DOHH2 (cell line): ENCODE data around the gene RANBP1.

ENCODE experiments used
- H3F3A ChIP-seq: fragments of 200-600 bp; sonication (generic), shearing (Covaris generic); 2 replicates; pipeline ENCODE4 v1.6.0; 2016; ENCODE audit warnings: antibody characterized with exemption, mild to moderate bottlenecking; ENCODE audit not compliant: control insufficient read depth, insufficient read depth
- H3K27ac ChIP-seq: fragments of 200-600 bp; sonication (generic); 2 replicates; pipeline ENCODE4 v1.5.1; 2014; ENCODE audit warnings: low read depth, mild to moderate bottlenecking, low read length, moderate library complexity
- H3K27me3 ChIP-seq: fragments of 200-600 bp; sonication (generic); 2 replicates; pipeline ENCODE4 v1.6.1; 2014; ENCODE audit warnings: mild to moderate bottlenecking, low read length, mixed read lengths; ENCODE audit not compliant: control insufficient read depth
- H3K36me3 ChIP-seq: fragments of 200-600 bp; sonication (generic); 2 replicates; pipeline ENCODE4 v1.6.1; 2014; ENCODE audit warnings: mild to moderate bottlenecking, low read length, moderate library complexity, mixed read lengths; ENCODE audit not compliant: control insufficient read depth
- H3K4me1 ChIP-seq: fragments of 200-600 bp; sonication (generic); 2 replicates; pipeline ENCODE4 v1.6.1; 2014; ENCODE audit warnings: mild to moderate bottlenecking, low read length, mixed read lengths; ENCODE audit not compliant: control insufficient read depth
- H3K4me2 ChIP-seq: fragments of 200-600 bp; sonication (generic); 2 replicates; pipeline ENCODE4 v1.6.0; 2014; ENCODE audit warnings: mild to moderate bottlenecking, low read length, moderate library complexity
- H3K4me3 ChIP-seq: fragments of 200-600 bp; sonication (generic); 2 replicates; pipeline ENCODE4 v1.5.1; 2014; ENCODE audit warnings: mild to moderate bottlenecking, low read length, mixed read lengths
- H3K79me2 ChIP-seq: fragments of 200-600 bp; sonication (generic); 2 replicates; pipeline ENCODE4 v1.6.1; 2014; ENCODE audit warnings: mild to moderate bottlenecking, low read length, mixed read lengths; ENCODE audit not compliant: control insufficient read depth
- H3K9me2 ChIP-seq: fragments of 200-600 bp; sonication (generic); replicated peaks from 2 replicates; pipeline ENCODE4 v1.6.1; 2014; ENCODE audit warnings: mild to moderate bottlenecking, low read length, mixed read lengths; ENCODE audit not compliant: control insufficient read depth
- H3K9me3 ChIP-seq: fragments of 200-600 bp; sonication (generic); 2 replicates; pipeline ENCODE4 v1.6.1; 2014; ENCODE audit warnings: antibody characterized with exemption, low read length, mixed read lengths; ENCODE audit not compliant: control insufficient read depth, insufficient read depth
- H4K20me1 ChIP-seq: fragments of 200-600 bp; sonication (generic); 2 replicates; pipeline ENCODE4 v1.6.0; 2014; ENCODE audit warnings: low read depth, mild to moderate bottlenecking, antibody characterized with exemption, low read length, moderate library complexity; ENCODE audit not compliant: control insufficient read depth, insufficient read depth
- CTCF ChIP-seq: fragments of 200-600 bp; sonication (generic); IDR thresholded peaks from one replicate; pipeline ENCODE4 v1.5.1; 2014; ENCODE audit warnings: antibody characterized with exemption, mild to moderate bottlenecking, low read depth, low read length; ENCODE audit not compliant: poor library complexity, severe bottlenecking
- EZH2phosphoT487 ChIP-seq: fragments of 200-600 bp; sonication (generic); IDR thresholded peaks from 2 replicates; pipeline ENCODE4 v1.6.1; 2017; ENCODE audit warnings: borderline replicate concordance, mild to moderate bottlenecking, antibody characterized with exemption, low read length, moderate library complexity, mixed read lengths

RANBP1 gene

GRCh38 chr22:20101638-20102037, 14.3 kb upstream of the RANBP1 start:
- H3K4me2 ChIP-seq = no peak overlapping the region
- no peaks in the 10 kb centered on the region for H3F3A ChIP-seq
- H3K9me2 ChIP-seq = no peaks in the 10 kb centered on the region
- H3K4me3 ChIP-seq = no peak overlapping the region
- no peaks in the 10 kb centered on the region for H3K9me3 ChIP-seq
- peaks cover 40% of the 10 kb centered on the region for H3K79me2 ChIP-seq
- no peaks in the 10 kb centered on the region for H3K27me3 ChIP-seq
- TF ChIP-seq CTCF = no peak
- TF ChIP-seq EZH2phosphoT487 = no peak
- H3K36me3 ChIP-seq = peaks cover 83% of the 10 kb centered on the region
- H4K20me1 ChIP-seq = no peaks in the 10 kb centered on the region
- H3K27ac ChIP-seq = no peak overlapping the region
- no peaks in the 10 kb centered on the region for H3K4me1 ChIP-seq

DNA sequence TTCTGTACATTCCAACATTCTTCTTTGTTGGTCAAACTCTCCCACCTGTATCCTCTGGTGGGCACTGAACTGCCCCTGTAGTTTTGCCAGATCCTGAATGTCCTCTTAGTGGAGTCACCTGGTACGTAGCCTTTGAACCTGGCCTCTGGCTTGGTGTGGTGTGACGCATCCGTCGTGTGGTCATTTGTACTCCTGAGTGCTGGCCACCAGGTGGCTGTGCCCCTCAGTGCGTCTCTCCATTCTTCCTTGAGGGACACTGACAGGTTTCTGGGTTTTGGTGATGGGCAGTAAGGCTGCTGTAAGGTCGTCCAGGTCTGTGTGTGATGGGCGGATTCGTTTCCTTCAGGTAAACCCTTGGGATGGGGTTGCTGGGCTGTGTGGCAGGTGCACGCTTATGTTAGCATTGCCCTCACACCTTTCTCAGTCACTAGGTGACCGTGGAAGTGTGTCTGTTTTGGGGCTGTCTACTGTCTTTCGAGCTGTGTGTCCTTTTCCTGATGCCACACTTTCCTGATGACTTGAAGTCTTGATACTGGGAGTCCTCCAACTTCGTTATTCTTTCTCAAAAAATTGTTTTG, 13.6 kb upstream of the RANBP1 start:
- H3K9me3 ChIP-seq = no peaks in the 10 kb centered on the region
- H3F3A ChIP-seq = no peaks in the 10 kb centered on the region
- H3K9me2 ChIP-seq = no peaks in the 10 kb centered on the region
- H3K79me2 ChIP-seq = peaks cover 34% of the 10 kb centered on the region
- H3K4me2 ChIP-seq = no peak overlapping the region
- no peaks in the 10 kb centered on the region for H3K4me1 ChIP-seq
- no peaks in the 10 kb centered on the region for H4K20me1 ChIP-seq
- no peaks in the 10 kb centered on the region for H3K27me3 ChIP-seq
- H3K36me3 ChIP-seq = peaks cover 83% of the 10 kb centered on the region
- TF ChIP-seq CTCF (no peak), EZH2phosphoT487 (no peak)
- no peak overlapping the region for H3K27ac ChIP-seq
- H3K4me3 ChIP-seq = no peak overlapping the region

DNA sequence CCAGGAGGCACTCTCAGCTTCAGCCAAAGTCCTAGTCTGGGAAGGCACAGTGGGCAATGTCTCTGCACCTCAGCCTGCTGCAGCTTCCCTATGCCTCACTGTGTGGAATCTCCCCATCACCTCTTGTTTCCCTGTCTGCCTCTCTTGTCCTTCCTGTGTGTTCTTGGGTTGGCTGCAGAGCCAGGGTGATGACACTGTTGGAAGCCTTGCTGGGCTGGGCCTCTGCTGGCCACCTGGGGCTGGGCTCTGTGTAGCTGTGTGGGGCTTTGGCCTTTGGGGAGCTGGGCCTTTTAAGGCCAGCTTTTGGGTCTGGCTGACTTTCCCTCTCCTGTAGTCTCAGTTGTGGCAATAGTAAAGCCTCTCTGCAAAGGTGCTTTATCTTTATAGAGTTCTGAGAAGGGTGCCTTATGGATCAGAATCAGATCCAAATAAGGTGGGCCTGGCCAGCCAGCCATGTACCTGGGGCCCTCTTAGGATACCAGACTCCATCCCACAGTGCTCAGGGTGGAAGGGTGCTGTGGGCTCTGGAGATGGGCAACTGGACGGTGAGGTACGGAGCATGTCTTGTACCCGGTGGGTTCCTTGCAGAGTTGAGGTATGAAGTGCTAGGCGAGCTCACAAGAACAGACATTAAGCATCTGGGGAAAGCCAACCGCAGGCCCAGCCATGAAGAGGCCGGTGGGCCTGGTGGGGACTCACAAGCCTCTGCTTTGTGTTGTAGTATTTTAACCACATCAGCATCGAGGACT, 10.3 kb upstream of the RANBP1 start:
- Histone ChIP-seq H3K79me2 (peaks cover 19% of the 10 kb centered on the region), H3K4me2 (no peak overlapping the region), H3K9me2 (no peaks in the 10 kb centered on the region), H4K20me1 (no peaks in the 10 kb centered on the region), H3K9me3 (no peaks in the 10 kb centered on the region), H3K27ac (no peak overlapping the region), H3K4me1 (no peaks in the 10 kb centered on the region), H3K36me3 (peaks cover 87% of the 10 kb centered on the region), H3K27me3 (no peaks in the 10 kb centered on the region), H3K4me3 (no peak overlapping the region), H3F3A (peaks cover 8% of the 10 kb centered on the region)
- TF ChIP-seq EZH2phosphoT487 = no peak
- no peak for TF ChIP-seq CTCF
